DND-41 (cell line): Measurements from ENCODE around the gene TIPARP.

Experiments
- ATAC-seq: fragments of 200-7000 bp; cut with Tn5 transposase; 3 replicates; pipeline ENCODE4 v1.9.1; 2021; ENCODE audit warnings: low read depth; ENCODE audit not compliant: insufficient read depth
- DNase-seq: peaks from one replicate; pipeline ENCODE4 v3.0.0-alpha.2; 2020
- H2AFZ ChIP-seq: 2 replicates; pipeline ENCODE4 v1.6.0; 2012; ENCODE audit warnings: low read depth, low read length
- H3K27ac ChIP-seq: 2 replicates; pipeline ENCODE4 v1.5.1; 2012; ENCODE audit warnings: low read length, inconsistent platforms
- H3K27me3 ChIP-seq: fragments of 200-600 bp; sonication (generic); 2 replicates; pipeline ENCODE4 v1.6.0; 2012; ENCODE audit warnings: low read length, mild to moderate bottlenecking, inconsistent platforms; ENCODE audit not compliant: insufficient read depth, poor library complexity
- H3K36me3 ChIP-seq: 2 replicates; pipeline ENCODE4 v1.5.1; 2012; ENCODE audit warnings: low read length, inconsistent platforms; ENCODE audit not compliant: insufficient read depth
- H3K4me1 ChIP-seq: 2 replicates; pipeline ENCODE4 v1.5.1; 2012; ENCODE audit warnings: mild to moderate bottlenecking, low read length; ENCODE audit not compliant: insufficient read depth
- H3K4me2 ChIP-seq: 2 replicates; pipeline ENCODE4 v1.6.0; 2012; ENCODE audit warnings: mild to moderate bottlenecking, moderate library complexity, low read length, inconsistent platforms; ENCODE audit not compliant: insufficient read depth
- H3K4me3 ChIP-seq, 2 experiments: fragments of 200-600 bp in 1 of 2; shearing (Covaris generic) in 1 of 2; 2 replicates each; pipeline ENCODE4 v1.5.1; 2012 to 2016; ENCODE audit warnings: inconsistent platforms in 2 of 2, low read length in 2 of 2, mild to moderate bottlenecking in 2 of 2, low read depth in 1 of 2, moderate library complexity in 1 of 2
- H3K79me2 ChIP-seq: 2 replicates; pipeline ENCODE4 v1.6.0; 2012; ENCODE audit warnings: low read length, inconsistent platforms; ENCODE audit not compliant: insufficient read depth
- H3K9ac ChIP-seq: 2 replicates; pipeline ENCODE4 v1.6.0; 2012; ENCODE audit warnings: low read depth, mild to moderate bottlenecking, inconsistent platforms, low read length, moderate library complexity
- H3K9me3 ChIP-seq: 2 replicates; pipeline ENCODE4 v1.5.1; 2012; ENCODE audit warnings: low read length, moderate library complexity, mild to moderate bottlenecking, inconsistent platforms; ENCODE audit not compliant: insufficient read depth, severe bottlenecking
- H4K20me1 ChIP-seq: 2 replicates; pipeline ENCODE4 v1.6.0; 2012; ENCODE audit warnings: low read length; ENCODE audit not compliant: insufficient read depth
- CTCF ChIP-seq: IDR thresholded peaks from 2 replicates; pipeline ENCODE4 v1.5.1; 2012; ENCODE audit warnings: borderline replicate concordance, low read length, moderate library complexity, mild to moderate bottlenecking; ENCODE audit not compliant: poor library complexity, severe bottlenecking; ENCODE audit errors: extremely low read depth
- EZH2 ChIP-seq: IDR thresholded peaks from 3 replicates; pipeline ENCODE4 v1.6.1; 2012; ENCODE audit warnings: borderline replicate concordance, low read depth, mild to moderate bottlenecking, moderate library complexity, low read length, inconsistent platforms; ENCODE audit not compliant: severe bottlenecking

Gene TIPARP

GRCh38 chr3:156721687-156722618 is 47.6 kb downstream of the TIPARP start:
- H3K27ac ChIP-seq, result no peak overlapping the region

GRCh38 chr3:156723182-156723619 is 48.8 kb downstream of the TIPARP start:
- Histone ChIP-seq H3K4me3 (no peak overlapping the region), H3K4me2 (no peak overlapping the region), H2AFZ (no peak overlapping the region), H3K27me3 (no peaks in the 10 kb centered on the region), H3K4me1 (no peaks in the 10 kb centered on the region), H3K79me2 (no peaks in the 10 kb centered on the region), H4K20me1 (no peaks in the 10 kb centered on the region), H3K27ac (no peak overlapping the region), H3K9me3 (no peaks in the 10 kb centered on the region), H3K9ac (no peak overlapping the region), H3K36me3 (no peaks in the 10 kb centered on the region)
- TF ChIP-seq CTCF (no peak), EZH2 (no peak)
- ATAC-seq (no peak), DNase-seq (no peak)

More at GRCh38 chr3:156721687-156722618, 47.6 kb downstream of the TIPARP start:
- ATAC-seq, result no peak
- H3K4me2 ChIP-seq, result no peak overlapping the region
- H3K79me2 ChIP-seq, result no peaks in the 10 kb centered on the region
- H3K27me3 ChIP-seq, result no peaks in the 10 kb centered on the region
- no peak for TF ChIP-seq CTCF
- no peak for TF ChIP-seq EZH2
- no peaks in the 10 kb centered on the region for H3K9me3 ChIP-seq
- DNase-seq, result no peak
- no peaks in the 10 kb centered on the region for H3K36me3 ChIP-seq
- no peak overlapping the region for H3K9ac ChIP-seq
- no peaks in the 10 kb centered on the region for H3K4me1 ChIP-seq
- H2AFZ ChIP-seq, result no peak overlapping the region
- H3K4me3 ChIP-seq, result no peak overlapping the region
- no peaks in the 10 kb centered on the region for H4K20me1 ChIP-seq

- Histone ChIP-seq H3K4me1 (no peaks in the 10 kb centered on the region), H3K9me3 (no peaks in the 10 kb centered on the region), H3K4me2 (no peak overlapping the region), H4K20me1 (no peaks in the 10 kb centered on the region), H3K79me2 (no peaks in the 10 kb centered on the region), H3K4me3 (no peak overlapping the region), H3K36me3 (no peaks in the 10 kb centered on the region), H3K27me3 (peaks cover 7% of the 10 kb centered on the region), H3K27ac (no peak overlapping the region), H3K9ac (no peak overlapping the region), H2AFZ (no peak overlapping the region)
- DNase-seq, result no peak
- no peak for TF ChIP-seq CTCF
- TF ChIP-seq EZH2, result no peak
- no peak for ATAC-seq
These were observed 51.3 kb downstream of the TIPARP start for GRCh38 chr3:156725682-156726081.

GRCh38 chr3:156726456-156726855 is 52.1 kb downstream of the TIPARP start:
- H3K27ac ChIP-seq, result no peak overlapping the region
- no peaks in the 10 kb centered on the region for H3K36me3 ChIP-seq

More at GRCh38 chr3:156726456-156726855, 52.1 kb downstream of the TIPARP start:
- TF ChIP-seq CTCF (no peak), EZH2 (no peak)
- H3K4me3 ChIP-seq, result no peak overlapping the region
- no peaks in the 10 kb centered on the region for H3K79me2 ChIP-seq
- no peak overlapping the region for H3K9ac ChIP-seq
- no peak overlapping the region for H3K4me2 ChIP-seq
- DNase-seq (no peak), ATAC-seq (no peak)
- no peaks in the 10 kb centered on the region for H3K4me1 ChIP-seq
- peaks cover 7% of the 10 kb centered on the region for H3K27me3 ChIP-seq
- no peak overlapping the region for H2AFZ ChIP-seq
- H4K20me1 ChIP-seq, result no peaks in the 10 kb centered on the region
- no peaks in the 10 kb centered on the region for H3K9me3 ChIP-seq
